ENCODE measurements around the gene RIMS1. TPM values are rescaled to one million over a fixed set of nuclear protein-coding genes. Genes with fewer than 3 reads are reported as not detected.

Gene RIMS1
- total and polyA plus RNA-seq, 2 donors (not counting 1 experiment from before 2014, with no cell fraction given): not detected

DNA sequence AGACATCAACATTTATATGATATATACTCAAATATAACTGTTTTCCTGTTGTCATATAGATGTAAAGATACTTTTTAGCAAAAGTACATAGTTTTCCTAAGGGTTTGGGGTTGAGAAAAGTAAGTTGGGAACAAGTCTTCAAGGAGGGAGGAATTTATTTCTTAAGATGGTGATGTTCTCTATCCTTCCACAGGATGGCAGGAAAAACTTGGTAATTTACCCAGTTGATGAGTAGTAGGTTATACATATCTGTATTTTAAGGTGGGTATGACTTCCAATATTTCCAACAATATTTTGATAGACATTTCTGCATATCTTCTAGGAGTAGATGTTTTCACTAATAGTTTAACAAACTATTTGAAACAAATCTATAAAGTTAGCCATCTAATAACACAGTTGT lies 254.4 kb downstream of the RIMS1 start:
- POLR2A ChIA-PET: no interaction called here
- H3K36me3 ChIP-seq (replicated peaks in 1 of 2; ENCODE audit: control extremely low read depth in 1 of 2, control insufficient read depth in 1 of 2, extremely low read depth in 1 of 2, insufficient read depth in 2 of 2, low read length in 1 of 2): no peaks in the 10 kb centered on the region
- no peak for ATAC-seq (ENCODE audit: low read depth)
- H3K27me3 ChIP-seq (replicated peaks in 1 of 4; ENCODE audit: control extremely low read depth in 1 of 4, control insufficient read depth in 3 of 4, insufficient read depth in 4 of 4, low read length in 3 of 4): no peaks in the 10 kb centered on the region
- H3K4me3 ChIP-seq (ENCODE audit: control extremely low read depth in 1 of 5, extremely low read depth in 1 of 5, insufficient read depth in 1 of 5, low read depth in 2 of 5, low read length in 4 of 5): no peak overlapping the region
- intact Hi-C loops (cut with micrococcal nuclease): no loop called here
- H3K79me2 ChIP-seq (ENCODE audit: control insufficient read depth, insufficient read depth, low read length): no peaks in the 10 kb centered on the region
- no peak overlapping the region for H3K27ac Mint-ChIP-seq
- no peaks in the 10 kb centered on the region for H3K27me3 Mint-ChIP-seq
- H3K4me1 Mint-ChIP-seq: no peaks in the 10 kb centered on the region
- H2AFZ ChIP-seq (ENCODE audit: insufficient read depth, low read depth, low read length, poor library complexity, severe bottlenecking): no peak overlapping the region
- H3K9me3 Mint-ChIP-seq (ENCODE audit: insufficient read depth): no peaks in the 10 kb centered on the region
- no peak overlapping the region for H3K4me3 Mint-ChIP-seq
- no peak overlapping the region for H3K27ac ChIP-seq (ENCODE audit: low read length in 2 of 2)
- H3K9me3 ChIP-seq (ENCODE audit: control extremely low read depth in 1 of 3, control insufficient read depth in 2 of 3, insufficient read depth in 1 of 3, low read length in 2 of 3): no peaks in the 10 kb centered on the region
- no peak overlapping the region for H3K4me2 ChIP-seq (replicated peaks; ENCODE audit: low read depth, low read length, poor library complexity, severe bottlenecking)
- H3K4me1 ChIP-seq (ENCODE audit: control insufficient read depth in 2 of 2, insufficient read depth in 2 of 2, low read length in 2 of 2): no peaks in the 10 kb centered on the region
- H3K9ac ChIP-seq (ENCODE audit: low read length): no peak overlapping the region
- no peak for DNase-seq
- CTCF ChIA-PET: no interaction called here
- no peaks in the 10 kb centered on the region for H4K20me1 ChIP-seq (ENCODE audit: control insufficient read depth, insufficient read depth, low read length, poor library complexity, severe bottlenecking)
- TF ChIP-seq EZH2 (IDR thresholded peaks at IDR 0.05; ENCODE audit: borderline replicate concordance, insufficient read depth, low read depth, low read length, poor library complexity, severe bottlenecking): no peak
- TF ChIP-seq, protein P1, sequence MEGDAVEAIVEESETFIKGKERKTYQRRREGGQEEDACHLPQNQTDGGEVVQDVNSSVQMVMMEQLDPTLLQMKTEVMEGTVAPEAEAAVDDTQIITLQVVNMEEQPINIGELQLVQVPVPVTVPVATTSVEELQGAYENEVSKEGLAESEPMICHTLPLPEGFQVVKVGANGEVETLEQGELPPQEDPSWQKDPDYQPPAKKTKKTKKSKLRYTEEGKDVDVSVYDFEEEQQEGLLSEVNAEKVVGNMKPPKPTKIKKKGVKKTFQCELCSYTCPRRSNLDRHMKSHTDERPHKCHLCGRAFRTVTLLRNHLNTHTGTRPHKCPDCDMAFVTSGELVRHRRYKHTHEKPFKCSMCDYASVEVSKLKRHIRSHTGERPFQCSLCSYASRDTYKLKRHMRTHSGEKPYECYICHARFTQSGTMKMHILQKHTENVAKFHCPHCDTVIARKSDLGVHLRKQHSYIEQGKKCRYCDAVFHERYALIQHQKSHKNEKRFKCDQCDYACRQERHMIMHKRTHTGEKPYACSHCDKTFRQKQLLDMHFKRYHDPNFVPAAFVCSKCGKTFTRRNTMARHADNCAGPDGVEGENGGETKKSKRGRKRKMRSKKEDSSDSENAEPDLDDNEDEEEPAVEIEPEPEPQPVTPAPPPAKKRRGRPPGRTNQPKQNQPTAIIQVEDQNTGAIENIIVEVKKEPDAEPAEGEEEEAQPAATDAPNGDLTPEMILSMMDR (IDR thresholded peaks at IDR 0.05): no peak

DNA sequence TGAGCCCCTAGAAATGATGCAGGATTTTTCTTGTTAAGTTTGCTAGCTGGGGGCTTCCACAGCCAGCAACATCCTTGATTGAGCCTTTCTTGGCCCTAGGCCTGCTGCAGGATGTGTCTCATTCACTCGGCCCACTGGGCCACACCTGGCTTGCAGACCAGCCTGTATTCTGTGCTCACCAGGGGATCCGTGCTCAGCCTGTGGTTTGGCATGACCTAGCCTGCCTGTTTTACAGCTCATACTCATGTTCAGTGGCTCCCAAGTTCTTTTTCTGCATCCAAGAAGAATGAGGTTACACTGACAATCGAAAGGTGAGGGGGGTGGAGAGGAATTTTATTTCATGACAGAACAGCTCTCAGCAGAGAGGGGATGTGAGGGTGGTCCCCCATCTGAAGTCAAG lies 263.4 kb downstream of the RIMS1 start:
- Histone ChIP-seq H3K9ac (ENCODE audit: low read length) (no peak overlapping the region), H3K4me3 (ENCODE audit: control extremely low read depth in 1 of 5, extremely low read depth in 1 of 5, insufficient read depth in 1 of 5, low read depth in 2 of 5, low read length in 4 of 5) (no peak overlapping the region), H3K4me1 (ENCODE audit: control insufficient read depth in 2 of 2, insufficient read depth in 2 of 2, low read length in 2 of 2) (no peaks in the 10 kb centered on the region), H3K79me2 (ENCODE audit: control insufficient read depth, insufficient read depth, low read length) (no peaks in the 10 kb centered on the region), H3K4me2 (replicated peaks; ENCODE audit: low read depth, low read length, poor library complexity, severe bottlenecking) (no peak overlapping the region), H4K20me1 (ENCODE audit: control insufficient read depth, insufficient read depth, low read length, poor library complexity, severe bottlenecking) (no peaks in the 10 kb centered on the region), H3K36me3 (replicated peaks in 1 of 2; ENCODE audit: control extremely low read depth in 1 of 2, control insufficient read depth in 1 of 2, extremely low read depth in 1 of 2, insufficient read depth in 2 of 2, low read length in 1 of 2) (no peaks in the 10 kb centered on the region), H3K27me3 (replicated peaks in 1 of 4; ENCODE audit: control extremely low read depth in 1 of 4, control insufficient read depth in 3 of 4, insufficient read depth in 4 of 4, low read length in 3 of 4) (no peaks in the 10 kb centered on the region), H3K27ac (ENCODE audit: low read length in 2 of 2) (no peak overlapping the region), H2AFZ (ENCODE audit: insufficient read depth, low read depth, low read length, poor library complexity, severe bottlenecking) (no peak overlapping the region), H3K9me3 (ENCODE audit: control extremely low read depth in 1 of 3, control insufficient read depth in 2 of 3, insufficient read depth in 1 of 3, low read length in 2 of 3) (peaks cover 0 to 18% (median 13%) of the 10 kb centered on the region in 3 donors)
- ATAC-seq (ENCODE audit: low read depth): no peak
- ChIA-PET POLR2A (no interaction called here), CTCF (no interaction called here)
- DNase-seq: no peak
- WGBS (ENCODE audit: insufficient coverage): 75% methylated on average over 2 of the region's 3 CpGs
- H3K9me3 Mint-ChIP-seq (ENCODE audit: insufficient read depth): peaks cover 8% of the 10 kb centered on the region
- H3K27me3 Mint-ChIP-seq: no peaks in the 10 kb centered on the region
- TF ChIP-seq EZH2 (IDR thresholded peaks at IDR 0.05; ENCODE audit: borderline replicate concordance, insufficient read depth, low read depth, low read length, poor library complexity, severe bottlenecking): no peak
- TF ChIP-seq, protein P1 (IDR thresholded peaks at IDR 0.05): no peak
- H3K4me1 Mint-ChIP-seq: no peaks in the 10 kb centered on the region
- intact Hi-C loops (cut with micrococcal nuclease): no loop called here
- H3K4me3 Mint-ChIP-seq: no peak overlapping the region
- H3K27ac Mint-ChIP-seq: no peak overlapping the region

Data from B cell (primary cell).